Fibroblast of skin of scalp (primary cell): ENCODE data around the gene TAS2R1.

Experiments
- DNase-seq: peaks from one replicate; pipeline ENCODE4 v3.0.0-alpha.2; 2013

Gene TAS2R1

DNA sequence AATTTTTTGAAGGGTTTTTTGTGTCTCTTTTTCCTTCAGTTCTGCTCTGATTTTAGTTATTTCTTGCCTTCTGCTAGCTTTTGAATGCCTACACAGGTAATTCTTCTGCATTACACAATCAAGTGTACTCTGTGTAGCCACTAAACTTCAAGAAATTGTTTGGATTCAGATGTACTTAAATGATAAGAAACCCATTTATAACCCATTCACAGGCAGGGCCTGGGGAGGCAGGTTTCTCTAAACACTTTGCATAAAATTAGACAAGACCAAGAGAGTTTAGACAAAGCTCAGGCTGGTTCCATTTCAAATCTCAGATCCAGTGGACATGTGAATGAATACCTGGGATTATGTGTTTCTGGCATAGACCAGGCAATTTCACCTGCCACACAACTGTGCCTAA is 43.0 kb downstream of the TAS2R1 start:
- DNase-seq, result no peak

DNA sequence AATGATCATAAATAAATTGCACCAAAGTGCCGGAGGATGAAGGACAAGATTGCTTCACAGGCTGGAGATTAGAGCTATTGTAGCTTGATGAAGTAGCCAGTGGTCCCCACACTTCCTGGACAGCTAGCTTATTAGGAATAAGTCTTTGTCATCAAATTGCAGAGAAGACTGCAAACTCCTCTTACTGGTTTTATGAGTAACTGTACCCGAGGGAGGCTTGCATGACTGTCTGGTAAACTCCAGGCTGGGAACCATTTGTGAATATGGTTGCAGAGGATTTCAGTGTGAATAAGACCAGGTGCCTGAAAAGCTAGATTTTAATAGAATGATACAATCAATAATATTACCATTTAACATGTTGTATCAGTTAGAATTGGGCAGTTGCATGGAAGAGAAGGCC is 47.7 kb downstream of the TAS2R1 start:
- peak; percentile 36 for DNase-seq
